GM23338 (cell line): ENCODE data around the gene DYSF. TPM values are rescaled to one million over a fixed set of nuclear protein-coding genes. Genes with fewer than 3 reads are reported as not detected.

Experiments
- ATAC-seq: fragments of 200-7000 bp; cut with Tn5 transposase; 3 replicates; pipeline ENCODE4 v1.9.1; 2020
- DNase-seq: peaks from one replicate; pipeline ENCODE4 v3.0.0-alpha.2; 2015; ENCODE audit warnings: low spot score
- H2AFZ ChIP-seq: fragments of 200-600 bp; sonication (generic); 2 replicates; pipeline ENCODE4 v1.8.0; 2016; ENCODE audit warnings: antibody characterized with exemption, mild to moderate bottlenecking, moderate library complexity
- H3F3A ChIP-seq: fragments of 200-600 bp; sonication (generic); replicated peaks from 2 replicates; pipeline ENCODE4 v1.8.0; 2017; ENCODE audit warnings: antibody characterized with exemption, mixed run types, low read depth
- H3K27ac ChIP-seq: fragments of 200-600 bp; sonication (generic); 2 replicates; pipeline ENCODE4 v1.6.1; 2016; ENCODE audit warnings: low read depth
- H3K27me3 ChIP-seq: fragments of 200-600 bp; sonication (generic); 2 replicates; pipeline ENCODE4 v1.8.0; 2016; ENCODE audit warnings: mild to moderate bottlenecking, mixed run types, moderate library complexity; ENCODE audit not compliant: insufficient read depth
- H3K36me3 ChIP-seq: fragments of 200-600 bp; sonication (generic); 2 replicates; pipeline ENCODE4 v1.8.0; 2016; ENCODE audit warnings: mild to moderate bottlenecking; ENCODE audit not compliant: insufficient read depth
- H3K4me1 ChIP-seq: fragments of 200-600 bp; sonication (generic); 2 replicates; pipeline ENCODE4 v1.8.0; 2016; ENCODE audit warnings: mild to moderate bottlenecking, moderate library complexity; ENCODE audit not compliant: insufficient read depth
- H3K4me2 ChIP-seq: fragments of 200-600 bp; sonication (generic); 2 replicates; pipeline ENCODE4 v1.7.1; 2017; ENCODE audit warnings: mixed run types
- H3K4me3 ChIP-seq: fragments of 200-600 bp; sonication (generic); 2 replicates; pipeline ENCODE4 v1.6.1; 2016; ENCODE audit warnings: mixed run types
- H3K79me2 ChIP-seq: fragments of 200-600 bp; sonication (generic); replicated peaks from 2 replicates; pipeline ENCODE4 v1.8.0; 2017; ENCODE audit warnings: mild to moderate bottlenecking; ENCODE audit not compliant: insufficient read depth
- H3K9me2 ChIP-seq: fragments of 200-600 bp; sonication (generic); 2 replicates; pipeline ENCODE4 v1.8.0; 2017; ENCODE audit not compliant: insufficient read depth
- H4K20me1 ChIP-seq: fragments of 200-600 bp; sonication (generic); replicated peaks from 2 replicates; pipeline ENCODE4 v1.8.0; 2017; ENCODE audit warnings: mild to moderate bottlenecking; ENCODE audit not compliant: insufficient read depth
- H3K27ac Mint-ChIP-seq: 2 replicates; pipeline ENCODE4 v1.8.0; 2020; ENCODE audit warnings: inconsistent platforms, mild to moderate bottlenecking, moderate library complexity, mixed read lengths
- H3K27me3 Mint-ChIP-seq: 3 replicates; pipeline ENCODE4 v1.8.0; 2022; ENCODE audit warnings: low read depth, mild to moderate bottlenecking, moderate library complexity, mixed read lengths, inconsistent platforms; ENCODE audit not compliant: insufficient read depth, poor library complexity
- H3K36me3 Mint-ChIP-seq: 3 replicates; pipeline ENCODE4 v1.8.0; 2021; ENCODE audit warnings: low read depth, mild to moderate bottlenecking, inconsistent platforms, moderate library complexity, mixed read lengths
- H3K4me1 Mint-ChIP-seq: 3 replicates; pipeline ENCODE4 v1.8.0; 2020; ENCODE audit warnings: mild to moderate bottlenecking, inconsistent platforms, mixed read lengths
- H3K4me3 Mint-ChIP-seq: 3 replicates; pipeline ENCODE4 v1.8.0; 2021; ENCODE audit warnings: moderate library complexity, mild to moderate bottlenecking, inconsistent platforms, mixed read lengths
- H3K9me3 Mint-ChIP-seq: 3 replicates; pipeline ENCODE4 v1.8.0; 2020; ENCODE audit warnings: moderate library complexity, mild to moderate bottlenecking, inconsistent platforms, mixed read lengths
- CTCF ChIP-seq, 2 experiments: fragments of 200-600 bp in 1 of 2; sonication (generic) in 1 of 2; conservative IDR thresholded peaks; 2 replicates each; pipeline versions ENCODE4 v1.5.1 to v1.6.1; 2016 to 2017; ENCODE audit warnings: antibody characterized with exemption in 2 of 2, low read depth in 2 of 2, mild to moderate bottlenecking in 2 of 2, moderate library complexity in 1 of 2
- ETS1 ChIP-seq: IDR thresholded peaks from 2 replicates; pipeline ENCODE4 v1.6.1; 2016; ENCODE audit warnings: antibody characterized with exemption
- NANOG ChIP-seq: IDR thresholded peaks from 2 replicates; pipeline ENCODE4 v1.6.1; 2016; ENCODE audit warnings: antibody characterized with exemption, borderline replicate concordance
- POLR2AphosphoS5 ChIP-seq: IDR thresholded peaks from 2 replicates; pipeline ENCODE4 v1.6.1; 2016; ENCODE audit warnings: antibody characterized with exemption, low read depth
- REST ChIP-seq: IDR thresholded peaks from one replicate; pipeline ENCODE4 v1.6.1; 2018; ENCODE audit warnings: antibody characterized with exemption; ENCODE audit not compliant: unreplicated experiment
- STAT1 ChIP-seq: IDR thresholded peaks from one replicate; pipeline ENCODE4 v1.6.1; 2016; ENCODE audit warnings: antibody characterized with exemption; ENCODE audit not compliant: unreplicated experiment
- ZNF114 ChIP-seq: fragments of 250-450 bp; sonication (Bioruptor Pico); IDR thresholded peaks from 2 replicates; pipeline ENCODE4 v1.5.0; 2020; ENCODE audit warnings: mild to moderate bottlenecking, moderate library complexity
- polyA plus RNA-seq: library from polyadenylated mRNA; unstranded; fragments of >200 nt; fragmentation: Nextera tagmentation; extraction: Ambion mirVana; gene quantifications from 2 replicates; pipeline ENCODE4 v1.2.1, GENCODE V29; 2016
- total RNA-seq: library from RNA; depleted of rRNA; stranded (reverse); fragments of >200 nt; shearing (Covaris generic); gene quantifications from 2 replicates; pipeline ENCODE4 v1.2.3, GENCODE V29; 2014

The DYSF gene
- total and polyA plus RNA-seq, 2 experiments from 2014 or later = 7.3 to 21.3 TPM

GRCh38 chr2:71711133-71711855 lies 257.9 kb downstream of the DYSF start:
- no peak overlapping the region for H3K4me2 ChIP-seq
- no peaks in the 10 kb centered on the region for H3K9me3 Mint-ChIP-seq
- H3K27me3 ChIP-seq = no peaks in the 10 kb centered on the region
- ATAC-seq (no peak), DNase-seq (no peak)
- no peak overlapping the region for H2AFZ ChIP-seq
- no peaks in the 10 kb centered on the region for H3K36me3 ChIP-seq
- H3K4me1 ChIP-seq = no peaks in the 10 kb centered on the region
- H3K9me2 ChIP-seq = no peaks in the 10 kb centered on the region
- no peaks in the 10 kb centered on the region for H3F3A ChIP-seq
- no peaks in the 10 kb centered on the region; the same call in 2 of the 3 replicates for H3K4me1 Mint-ChIP-seq
- no peaks in the 10 kb centered on the region for H3K36me3 Mint-ChIP-seq
- H4K20me1 ChIP-seq = no peaks in the 10 kb centered on the region
- no peak for TF ChIP-seq CTCF (conservative IDR thresholded peaks at IDR 0.05; ENCODE audit: low read depth in 2 of 2)
- TF ChIP-seq REST = no peak
- TF ChIP-seq STAT1 = no peak
- TF ChIP-seq ETS1 = no peak
- no peak for TF ChIP-seq NANOG
- H3K27me3 Mint-ChIP-seq = peaks cover 3% of the 10 kb centered on the region
- H3K4me3 ChIP-seq = no peak overlapping the region
- H3K27ac ChIP-seq = no peak overlapping the region
- H3K79me2 ChIP-seq = no peaks in the 10 kb centered on the region
- H3K4me3 Mint-ChIP-seq = no peak overlapping the region
- H3K27ac Mint-ChIP-seq = no peak overlapping the region

GRCh38 chr2:71712158-71712818 lies 258.9 kb downstream of the DYSF start:
- H3K4me2 ChIP-seq = no peak overlapping the region
- Mint-ChIP-seq H3K36me3 (no peaks in the 10 kb centered on the region), H3K27ac (no peak overlapping the region), H3K9me3 (no peaks in the 10 kb centered on the region), H3K4me1 (no peaks in the 10 kb centered on the region; the same call in 2 of the 3 replicates), H3K27me3 (peaks cover 3% of the 10 kb centered on the region), H3K4me3 (no peak overlapping the region)
- H3K9me2 ChIP-seq = no peaks in the 10 kb centered on the region
- no peak overlapping the region for H3K4me3 ChIP-seq
- no peak overlapping the region for H3K27ac ChIP-seq
- H3K36me3 ChIP-seq = no peaks in the 10 kb centered on the region
- no peaks in the 10 kb centered on the region for H4K20me1 ChIP-seq
- no peaks in the 10 kb centered on the region for H3K4me1 ChIP-seq
- no peak overlapping the region for H2AFZ ChIP-seq
- no peaks in the 10 kb centered on the region for H3F3A ChIP-seq
- no peak for TF ChIP-seq ZNF114
- TF ChIP-seq POLR2AphosphoS5 = no peak
- no peaks in the 10 kb centered on the region for H3K27me3 ChIP-seq
- no peak for ATAC-seq
- H3K79me2 ChIP-seq = no peaks in the 10 kb centered on the region
- no peak for DNase-seq
